ENCODE measurements around the gene ZSCAN30. TPM values are rescaled to one million over a fixed set of nuclear protein-coding genes. Genes with fewer than 3 reads are reported as not detected.

ZSCAN30 gene
- total and polyA plus RNA-seq, 9 of the 15 experiments (the other 6 are each of a cell fraction or from before 2014, with no cell fraction given) = 4.6 to 13.6 (median 10.8) TPM

DNA sequence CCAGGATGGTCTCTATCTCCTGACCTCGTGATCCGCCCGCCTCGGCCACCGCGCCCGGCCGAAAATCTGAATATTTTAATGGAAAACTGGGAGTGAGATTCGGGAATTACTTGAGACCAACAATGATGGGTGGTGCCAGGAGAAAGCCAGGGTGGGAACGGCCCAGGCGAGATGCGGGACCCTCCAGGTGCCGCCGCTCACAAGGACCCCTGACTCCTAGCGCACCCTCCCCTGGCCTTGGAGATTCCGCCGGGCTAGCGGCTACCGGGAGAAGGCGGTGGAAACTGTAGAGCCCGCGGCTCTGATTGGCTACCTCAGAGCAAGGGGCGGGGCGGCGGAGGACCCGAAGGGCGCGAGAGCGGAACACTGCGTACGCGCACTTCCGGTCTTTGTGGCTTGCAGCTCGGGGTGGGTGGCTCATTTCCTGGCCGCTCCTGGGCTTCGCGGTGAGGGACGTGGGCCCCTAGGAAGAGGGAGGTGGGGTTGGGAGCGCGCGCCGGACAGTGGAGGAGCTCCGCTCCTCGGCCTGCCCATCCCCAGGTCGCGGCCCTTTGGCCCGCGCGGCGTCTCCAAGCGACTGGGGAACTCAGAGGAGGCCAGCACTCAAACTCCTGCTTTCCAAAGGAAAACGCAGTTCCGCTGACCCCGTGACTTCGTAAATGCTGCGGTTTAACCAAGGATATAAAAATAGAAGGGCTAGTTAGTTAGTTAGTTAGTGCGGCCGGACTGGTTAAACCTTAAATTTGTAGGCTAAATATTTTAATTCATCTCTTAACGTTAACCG lies 49.2 kb downstream of the ZSCAN30 start, which contains the start of gene ZNF397 (continued):
- TF ChIP-seq, protein P1, sequence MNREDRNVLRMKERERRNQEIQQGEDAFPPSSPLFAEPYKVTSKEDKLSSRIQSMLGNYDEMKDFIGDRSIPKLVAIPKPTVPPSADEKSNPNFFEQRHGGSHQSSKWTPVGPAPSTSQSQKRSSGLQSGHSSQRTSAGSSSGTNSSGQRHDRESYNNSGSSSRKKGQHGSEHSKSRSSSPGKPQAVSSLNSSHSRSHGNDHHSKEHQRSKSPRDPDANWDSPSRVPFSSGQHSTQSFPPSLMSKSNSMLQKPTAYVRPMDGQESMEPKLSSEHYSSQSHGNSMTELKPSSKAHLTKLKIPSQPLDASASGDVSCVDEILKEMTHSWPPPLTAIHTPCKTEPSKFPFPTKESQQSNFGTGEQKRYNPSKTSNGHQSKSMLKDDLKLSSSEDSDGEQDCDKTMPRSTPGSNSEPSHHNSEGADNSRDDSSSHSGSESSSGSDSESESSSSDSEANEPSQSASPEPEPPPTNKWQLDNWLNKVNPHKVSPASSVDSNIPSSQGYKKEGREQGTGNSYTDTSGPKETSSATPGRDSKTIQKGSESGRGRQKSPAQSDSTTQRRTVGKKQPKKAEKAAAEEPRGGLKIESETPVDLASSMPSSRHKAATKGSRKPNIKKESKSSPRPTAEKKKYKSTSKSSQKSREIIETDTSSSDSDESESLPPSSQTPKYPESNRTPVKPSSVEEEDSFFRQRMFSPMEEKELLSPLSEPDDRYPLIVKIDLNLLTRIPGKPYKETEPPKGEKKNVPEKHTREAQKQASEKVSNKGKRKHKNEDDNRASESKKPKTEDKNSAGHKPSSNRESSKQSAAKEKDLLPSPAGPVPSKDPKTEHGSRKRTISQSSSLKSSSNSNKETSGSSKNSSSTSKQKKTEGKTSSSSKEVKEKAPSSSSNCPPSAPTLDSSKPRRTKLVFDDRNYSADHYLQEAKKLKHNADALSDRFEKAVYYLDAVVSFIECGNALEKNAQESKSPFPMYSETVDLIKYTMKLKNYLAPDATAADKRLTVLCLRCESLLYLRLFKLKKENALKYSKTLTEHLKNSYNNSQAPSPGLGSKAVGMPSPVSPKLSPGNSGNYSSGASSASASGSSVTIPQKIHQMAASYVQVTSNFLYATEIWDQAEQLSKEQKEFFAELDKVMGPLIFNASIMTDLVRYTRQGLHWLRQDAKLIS (CRISPR knock-in tag; IDR thresholded peaks at IDR 0.05) = peak; percentile 34; the same call in 1 of the 2 replicates
- TF ChIP-seq GTF2A2 (tag; IDR thresholded peaks at IDR 0.05) (0 out of 2 replicates have a peak, but pooled peaks have one; percentile 38), ZNF174 (CRISPR knock-in tag; IDR thresholded peaks at IDR 0.05) (peak; percentile 68; the same call in 1 of the 2 replicates), MYC (IDR thresholded peaks at IDR 0.05; ENCODE audit: low read depth, low read length) (peak; percentile 73; the same call in 1 of the 2 replicates), MYC (CRISPR knock-in tag; IDR thresholded peaks at IDR 0.05; ENCODE audit: borderline replicate concordance, low read depth) (0 out of 2 replicates have a peak, but pooled peaks have one; percentile 7), LCOR (CRISPR knock-in tag; IDR thresholded peaks at IDR 0.05) (peak; percentile 40; the same call in 1 of the 2 replicates), SMAD3 (CRISPR knock-in tag; conservative IDR thresholded peaks at IDR 0.05) (peak; percentile 61; the same call in 1 of the 2 replicates), ZNF76 (CRISPR knock-in tag; IDR thresholded peaks at IDR 0.05; ENCODE audit: borderline replicate concordance) (peak; percentile 66; the same call in 1 of the 2 replicates), DMBX1 (CRISPR knock-in tag; IDR thresholded peaks at IDR 0.05; ENCODE audit: borderline replicate concordance) (peak; percentile 10), MCM3 (IDR thresholded peaks at IDR 0.05) (no peak), ZNF165 (CRISPR knock-in tag; IDR thresholded peaks at IDR 0.05; ENCODE audit: borderline replicate concordance) (0 out of 2 replicates have a peak, but pooled peaks have one; percentile 72)
- TF ChIP-seq, protein P2, sequence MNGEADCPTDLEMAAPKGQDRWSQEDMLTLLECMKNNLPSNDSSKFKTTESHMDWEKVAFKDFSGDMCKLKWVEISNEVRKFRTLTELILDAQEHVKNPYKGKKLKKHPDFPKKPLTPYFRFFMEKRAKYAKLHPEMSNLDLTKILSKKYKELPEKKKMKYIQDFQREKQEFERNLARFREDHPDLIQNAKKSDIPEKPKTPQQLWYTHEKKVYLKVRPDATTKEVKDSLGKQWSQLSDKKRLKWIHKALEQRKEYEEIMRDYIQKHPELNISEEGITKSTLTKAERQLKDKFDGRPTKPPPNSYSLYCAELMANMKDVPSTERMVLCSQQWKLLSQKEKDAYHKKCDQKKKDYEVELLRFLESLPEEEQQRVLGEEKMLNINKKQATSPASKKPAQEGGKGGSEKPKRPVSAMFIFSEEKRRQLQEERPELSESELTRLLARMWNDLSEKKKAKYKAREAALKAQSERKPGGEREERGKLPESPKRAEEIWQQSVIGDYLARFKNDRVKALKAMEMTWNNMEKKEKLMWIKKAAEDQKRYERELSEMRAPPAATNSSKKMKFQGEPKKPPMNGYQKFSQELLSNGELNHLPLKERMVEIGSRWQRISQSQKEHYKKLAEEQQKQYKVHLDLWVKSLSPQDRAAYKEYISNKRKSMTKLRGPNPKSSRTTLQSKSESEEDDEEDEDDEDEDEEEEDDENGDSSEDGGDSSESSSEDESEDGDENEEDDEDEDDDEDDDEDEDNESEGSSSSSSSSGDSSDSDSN (IDR thresholded peaks at IDR 0.05; ENCODE audit: borderline replicate concordance in 1 of 2, low read depth in 2 of 2, low read length in 2 of 2) = peak; percentile 80 to 94; a peak in 2 of 4 replicates
- TF ChIP-seq, protein P3, sequence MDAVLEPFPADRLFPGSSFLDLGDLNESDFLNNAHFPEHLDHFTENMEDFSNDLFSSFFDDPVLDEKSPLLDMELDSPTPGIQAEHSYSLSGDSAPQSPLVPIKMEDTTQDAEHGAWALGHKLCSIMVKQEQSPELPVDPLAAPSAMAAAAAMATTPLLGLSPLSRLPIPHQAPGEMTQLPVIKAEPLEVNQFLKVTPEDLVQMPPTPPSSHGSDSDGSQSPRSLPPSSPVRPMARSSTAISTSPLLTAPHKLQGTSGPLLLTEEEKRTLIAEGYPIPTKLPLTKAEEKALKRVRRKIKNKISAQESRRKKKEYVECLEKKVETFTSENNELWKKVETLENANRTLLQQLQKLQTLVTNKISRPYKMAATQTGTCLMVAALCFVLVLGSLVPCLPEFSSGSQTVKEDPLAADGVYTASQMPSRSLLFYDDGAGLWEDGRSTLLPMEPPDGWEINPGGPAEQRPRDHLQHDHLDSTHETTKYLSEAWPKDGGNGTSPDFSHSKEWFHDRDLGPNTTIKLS (IDR thresholded peaks at IDR 0.05; ENCODE audit: borderline replicate concordance, low read depth) = peak; percentile 73; the same call in 1 of the 2 replicates
- TF ChIP-seq, protein P4, sequence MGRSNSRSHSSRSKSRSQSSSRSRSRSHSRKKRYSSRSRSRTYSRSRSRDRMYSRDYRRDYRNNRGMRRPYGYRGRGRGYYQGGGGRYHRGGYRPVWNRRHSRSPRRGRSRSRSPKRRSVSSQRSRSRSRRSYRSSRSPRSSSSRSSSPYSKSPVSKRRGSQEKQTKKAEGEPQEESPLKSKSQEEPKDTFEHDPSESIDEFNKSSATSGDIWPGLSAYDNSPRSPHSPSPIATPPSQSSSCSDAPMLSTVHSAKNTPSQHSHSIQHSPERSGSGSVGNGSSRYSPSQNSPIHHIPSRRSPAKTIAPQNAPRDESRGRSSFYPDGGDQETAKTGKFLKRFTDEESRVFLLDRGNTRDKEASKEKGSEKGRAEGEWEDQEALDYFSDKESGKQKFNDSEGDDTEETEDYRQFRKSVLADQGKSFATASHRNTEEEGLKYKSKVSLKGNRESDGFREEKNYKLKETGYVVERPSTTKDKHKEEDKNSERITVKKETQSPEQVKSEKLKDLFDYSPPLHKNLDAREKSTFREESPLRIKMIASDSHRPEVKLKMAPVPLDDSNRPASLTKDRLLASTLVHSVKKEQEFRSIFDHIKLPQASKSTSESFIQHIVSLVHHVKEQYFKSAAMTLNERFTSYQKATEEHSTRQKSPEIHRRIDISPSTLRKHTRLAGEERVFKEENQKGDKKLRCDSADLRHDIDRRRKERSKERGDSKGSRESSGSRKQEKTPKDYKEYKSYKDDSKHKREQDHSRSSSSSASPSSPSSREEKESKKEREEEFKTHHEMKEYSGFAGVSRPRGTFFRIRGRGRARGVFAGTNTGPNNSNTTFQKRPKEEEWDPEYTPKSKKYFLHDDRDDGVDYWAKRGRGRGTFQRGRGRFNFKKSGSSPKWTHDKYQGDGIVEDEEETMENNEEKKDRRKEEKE (IDR thresholded peaks at IDR 0.05; ENCODE audit: borderline replicate concordance in 1 of 2, control insufficient read depth in 1 of 2, low read depth in 2 of 2, low read length in 1 of 2) = 0 out of 4 replicates have a peak, but pooled peaks of 1 of the 2 experiments have one; percentile 49

Measured in K562 (cell line).